GM12892 (cell line): Measurements from ENCODE around the gene SPOCK1.

Experiments
- POLR2A ChIP-seq: IDR thresholded peaks from 2 replicates; pipeline ENCODE4 v1.6.1; 2011; ENCODE audit warnings: low read depth, low read length, control low read depth
- POLR2AphosphoS5 ChIP-seq: IDR thresholded peaks from 2 replicates; pipeline ENCODE4 v1.6.1; 2011; ENCODE audit warnings: low read depth, low read length, control low read depth

- TF ChIP-seq POLR2A (no peak), POLR2AphosphoS5 (no peak)
Measured at GRCh38 chr5:137200906-137201700, 298.0 kb downstream of the SPOCK1 start.
